NB4 (cell line): ENCODE results near the gene NXT1.

Source experiments
- DNase-seq: peaks from one replicate; pipeline ENCODE4 v3.0.0; 2010; ENCODE audit warnings: low read depth
- H3K4me3 ChIP-seq: one replicate; pipeline ENCODE4 v1.5.1; 2011; ENCODE audit warnings: mild to moderate bottlenecking, low read depth, low read length, moderate library complexity
- MYC ChIP-seq: IDR thresholded peaks from 2 replicates; pipeline ENCODE4 v1.6.1; 2011; ENCODE audit warnings: low read depth, low read length
- POLR2A ChIP-seq: IDR thresholded peaks from 2 replicates; pipeline ENCODE4 v1.6.1; 2011; ENCODE audit warnings: mild to moderate bottlenecking; ENCODE audit not compliant: insufficient read length; ENCODE audit errors: extremely low read depth
- TF ChIP-seq, protein P1 (sequence below): IDR thresholded peaks from 2 replicates; pipeline ENCODE4 v1.6.1; 2011; ENCODE audit warnings: low read depth, low read length
- TF ChIP-seq, protein P2 (sequence below): IDR thresholded peaks from one replicate; pipeline ENCODE4 v1.5.1; 2012; ENCODE audit warnings: low read depth, low read length

The NXT1 gene

DNA sequence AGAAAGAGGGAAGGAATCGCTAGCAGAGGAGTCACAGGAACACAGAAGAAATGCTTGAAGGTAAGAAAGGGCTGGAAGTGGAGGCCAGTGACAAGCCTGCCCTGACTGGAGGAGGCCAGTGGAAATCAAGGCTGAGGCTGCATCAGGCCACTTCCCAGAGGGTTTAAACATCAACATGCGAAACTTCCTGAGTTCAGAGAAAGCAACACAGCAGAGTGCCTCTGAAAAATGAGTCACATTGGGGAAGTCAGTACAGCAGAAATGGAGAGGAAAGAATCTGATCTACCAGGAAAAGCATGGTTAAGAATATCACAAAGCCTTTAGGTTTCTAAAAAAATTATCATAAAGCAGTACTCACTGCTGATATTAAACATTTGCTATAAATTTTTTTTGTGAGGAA, 47.4 kb downstream of the NXT1 start:
- TF ChIP-seq POLR2A (no peak), MYC (no peak)
- TF ChIP-seq, protein P1, sequence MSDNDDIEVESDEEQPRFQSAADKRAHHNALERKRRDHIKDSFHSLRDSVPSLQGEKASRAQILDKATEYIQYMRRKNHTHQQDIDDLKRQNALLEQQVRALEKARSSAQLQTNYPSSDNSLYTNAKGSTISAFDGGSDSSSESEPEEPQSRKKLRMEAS: no peak
- TF ChIP-seq, protein P2, sequence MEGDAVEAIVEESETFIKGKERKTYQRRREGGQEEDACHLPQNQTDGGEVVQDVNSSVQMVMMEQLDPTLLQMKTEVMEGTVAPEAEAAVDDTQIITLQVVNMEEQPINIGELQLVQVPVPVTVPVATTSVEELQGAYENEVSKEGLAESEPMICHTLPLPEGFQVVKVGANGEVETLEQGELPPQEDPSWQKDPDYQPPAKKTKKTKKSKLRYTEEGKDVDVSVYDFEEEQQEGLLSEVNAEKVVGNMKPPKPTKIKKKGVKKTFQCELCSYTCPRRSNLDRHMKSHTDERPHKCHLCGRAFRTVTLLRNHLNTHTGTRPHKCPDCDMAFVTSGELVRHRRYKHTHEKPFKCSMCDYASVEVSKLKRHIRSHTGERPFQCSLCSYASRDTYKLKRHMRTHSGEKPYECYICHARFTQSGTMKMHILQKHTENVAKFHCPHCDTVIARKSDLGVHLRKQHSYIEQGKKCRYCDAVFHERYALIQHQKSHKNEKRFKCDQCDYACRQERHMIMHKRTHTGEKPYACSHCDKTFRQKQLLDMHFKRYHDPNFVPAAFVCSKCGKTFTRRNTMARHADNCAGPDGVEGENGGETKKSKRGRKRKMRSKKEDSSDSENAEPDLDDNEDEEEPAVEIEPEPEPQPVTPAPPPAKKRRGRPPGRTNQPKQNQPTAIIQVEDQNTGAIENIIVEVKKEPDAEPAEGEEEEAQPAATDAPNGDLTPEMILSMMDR: no peak
- no peak overlapping the region for H3K4me3 ChIP-seq
- peak; percentile 18 for DNase-seq

DNA sequence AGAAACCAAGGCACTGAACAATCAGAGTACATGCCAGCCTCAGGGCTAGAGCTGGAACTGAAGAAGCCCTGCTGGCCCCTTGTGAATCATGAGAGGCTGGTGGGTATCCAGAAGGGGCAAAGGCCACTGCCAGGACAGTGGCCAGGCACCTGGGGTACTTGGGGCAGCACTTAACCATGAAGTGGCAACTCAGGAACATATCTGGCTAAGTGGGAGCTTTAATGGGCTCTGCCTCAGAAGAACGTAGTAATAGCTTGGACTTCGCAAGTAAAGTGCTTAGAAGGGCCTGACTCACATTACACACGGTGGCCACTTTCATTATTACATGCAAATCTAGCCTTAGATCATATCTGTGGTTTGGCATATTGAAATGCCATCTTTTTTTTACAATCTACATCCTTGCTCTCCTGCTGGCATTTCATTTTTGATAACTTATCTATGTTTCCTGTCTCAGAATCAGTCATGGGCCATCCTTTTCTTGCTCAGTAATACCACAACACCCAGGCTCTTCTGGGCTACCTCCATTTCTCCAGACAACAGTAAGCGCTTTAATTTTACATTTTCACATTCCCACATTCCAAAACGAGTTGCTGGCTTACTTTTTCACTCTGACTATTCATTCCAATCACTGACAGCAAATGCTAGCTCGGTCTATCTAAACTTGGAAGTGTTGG, 49.1 kb downstream of the NXT1 start:
- peak; percentile 27 for DNase-seq
- no peak overlapping the region for H3K4me3 ChIP-seq
- TF ChIP-seq MYC (no peak), POLR2A (no peak)
- TF ChIP-seq, protein P2: no peak
- TF ChIP-seq, protein P1: no peak

DNA sequence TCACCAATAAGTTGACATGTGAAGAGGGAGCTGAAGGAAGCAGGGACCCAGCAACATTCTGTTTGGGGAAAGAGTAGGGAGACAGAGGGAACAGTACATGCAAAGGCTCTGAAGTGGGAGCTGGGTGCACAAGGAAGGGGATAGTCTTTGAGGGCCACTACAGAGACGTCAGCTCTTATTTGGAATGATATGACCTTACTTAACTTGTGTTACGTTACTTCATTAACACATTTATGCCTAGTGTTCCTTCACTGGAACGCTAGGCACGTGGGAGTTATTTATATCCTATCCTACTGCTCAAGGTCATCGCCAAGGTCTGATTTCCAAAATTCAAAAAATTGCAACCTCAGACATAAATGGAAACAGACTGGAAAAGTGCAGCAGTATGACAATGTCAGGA, 50.5 kb downstream of the NXT1 start:
- no peak for DNase-seq
- TF ChIP-seq, protein P1: no peak
- TF ChIP-seq POLR2A (no peak), MYC (no peak)
- TF ChIP-seq, protein P2: no peak
- H3K4me3 ChIP-seq: no peak overlapping the region

DNA sequence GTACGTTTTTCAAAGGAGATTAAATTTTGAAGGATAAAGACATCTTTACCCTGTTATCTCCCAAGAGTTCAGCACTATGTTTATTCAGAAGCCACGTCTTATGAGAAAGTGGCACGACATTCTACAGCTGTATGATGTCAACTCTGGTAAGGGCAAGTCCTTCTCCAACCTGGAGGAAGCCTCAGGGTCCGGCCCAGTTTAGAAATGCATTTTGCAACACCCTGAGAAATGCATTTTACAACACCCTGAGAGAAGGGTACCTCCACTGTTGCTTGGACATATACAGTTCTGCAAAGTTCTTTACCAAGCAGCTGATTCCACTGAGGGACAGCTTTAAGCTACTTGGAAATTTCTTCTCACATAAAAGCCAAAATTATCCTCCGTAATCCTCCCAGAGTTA, 53.2 kb downstream of the NXT1 start:
- TF ChIP-seq POLR2A (no peak), MYC (no peak)
- TF ChIP-seq, protein P1: no peak
- TF ChIP-seq, protein P2: no peak
- no peak overlapping the region for H3K4me3 ChIP-seq
- no peak for DNase-seq

DNA sequence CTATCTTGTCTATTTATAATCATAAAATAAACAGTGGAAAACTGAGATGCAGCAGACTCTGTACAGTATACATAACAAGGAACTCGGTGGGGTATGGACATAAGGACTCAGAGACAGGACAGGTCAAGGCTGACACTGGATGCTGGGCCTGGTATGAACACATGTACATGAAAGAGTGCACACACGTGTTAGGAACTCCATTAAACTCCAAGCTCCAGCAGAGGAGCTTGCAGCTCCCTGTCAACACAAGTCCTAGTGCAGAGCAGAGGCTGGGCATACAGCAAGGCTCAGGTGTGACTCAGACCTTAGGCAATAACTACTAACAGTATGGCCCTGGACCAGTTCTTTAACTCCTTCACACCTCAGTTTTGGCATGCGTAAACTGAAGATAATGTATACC, 53.6 kb downstream of the NXT1 start:
- TF ChIP-seq, protein P2: no peak
- no peak for TF ChIP-seq MYC
- no peak for TF ChIP-seq POLR2A
- TF ChIP-seq, protein P1: no peak
- DNase-seq: peak; percentile 16
- H3K4me3 ChIP-seq: no peak overlapping the region
